C1 segment of cervical spinal cord (tissue), 14 donors: ENCODE measurements around the gene NSDHL.

Experiments used
- DNase-seq, 14 donors: peaks; one replicate each; lab custom pipeline; 2025; lab: John Stamatoyannopoulos, UW

NSDHL gene

GRCh38 chrX:152912641-152913040, 81.8 kb downstream of the NSDHL start:
- DNase-seq: no peak

GRCh38 chrX:152913346-152913745, 82.5 kb downstream of the NSDHL start:
- DNase-seq: no peak

- DNase-seq: peak in 1 of 14 donors; percentile 52
Observed at GRCh38 chrX:152913910-152914309, 83.0 kb downstream of the NSDHL start.

- no peak for DNase-seq
Observed at GRCh38 chrX:152915541-152916241, 84.8 kb downstream of the NSDHL start.

- peak in 1 of 14 donors; percentile 22 for DNase-seq
Observed at GRCh38 chrX:152917656-152918579, 87.1 kb downstream of the NSDHL start.

- no peak for DNase-seq
Observed at GRCh38 chrX:152918707-152919106, 87.8 kb downstream of the NSDHL start.
